ENCODE measurements around the gene EBI3.
"Not testable (repeated sequence)": the region's sequence is repeated elsewhere in the genome, so short reads cannot be mapped to it uniquely, and the experiment has no call there.

The EBI3 gene

GRCh38 chr19:4241824-4242430 lies 12.6 kb downstream of the EBI3 start:
- Histone ChIP-seq H3K4me3 (ENCODE audit: low read length) (peak overlapping the region; percentile 35), H4K20me1 (ENCODE audit: control insufficient read depth, insufficient read depth, low read depth, low read length) (no peaks in the 10 kb centered on the region), H3K79me2 (ENCODE audit: control insufficient read depth, low read length) (no peaks in the 10 kb centered on the region), H3K9me3 (ENCODE audit: control insufficient read depth, insufficient read depth, low read length) (no peaks in the 10 kb centered on the region), H3K9me2 (replicated peaks; ENCODE audit: control insufficient read depth, low read length) (no peaks in the 10 kb centered on the region), H3K4me2 (ENCODE audit: low read length) (peak overlapping the region; percentile 56), H3F3A (ENCODE audit: control insufficient read depth, insufficient read depth) (peaks cover 5% of the 10 kb centered on the region; the same call in 1 of the 2 replicates), H3K4me1 (ENCODE audit: control insufficient read depth, low read length) (peaks cover 31% of the 10 kb centered on the region), H3K27ac (ENCODE audit: low read depth, low read length) (peak overlapping the region; percentile 55), H3K36me3 (ENCODE audit: control insufficient read depth, low read length) (no peaks in the 10 kb centered on the region), H3K27me3 (ENCODE audit: control insufficient read depth, low read length) (no peaks in the 10 kb centered on the region)
- TF ChIP-seq CTCF (IDR thresholded peaks at IDR 0.05; ENCODE audit: low read depth, low read length, poor library complexity, severe bottlenecking) (no peak), EZH2phosphoT487 (IDR thresholded peaks at IDR 0.05; ENCODE audit: borderline replicate concordance, low read length) (no peak)

DNA sequence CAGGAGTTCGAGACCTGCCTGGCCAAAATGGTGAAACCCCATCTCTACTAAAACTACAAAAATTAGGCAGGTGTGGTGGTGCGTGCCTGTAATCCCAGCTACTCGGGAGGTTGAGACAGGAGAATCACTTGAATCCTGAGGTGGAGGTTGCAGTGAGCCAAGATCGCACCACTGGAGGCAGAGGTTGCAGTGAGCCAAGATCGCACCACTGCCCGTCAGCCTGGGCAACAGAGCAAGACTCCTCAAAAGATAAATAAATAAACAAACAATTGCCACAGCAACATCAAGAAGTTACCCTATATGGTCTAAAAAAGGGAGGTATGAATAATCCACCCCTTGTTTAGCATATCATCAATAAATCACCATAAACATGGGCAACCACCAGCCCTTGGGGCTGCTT lies 16.6 kb downstream of the EBI3 start:
- H3K4me3 ChIP-seq (ENCODE audit: low read length), result peak overlapping the region; percentile 88

DNA sequence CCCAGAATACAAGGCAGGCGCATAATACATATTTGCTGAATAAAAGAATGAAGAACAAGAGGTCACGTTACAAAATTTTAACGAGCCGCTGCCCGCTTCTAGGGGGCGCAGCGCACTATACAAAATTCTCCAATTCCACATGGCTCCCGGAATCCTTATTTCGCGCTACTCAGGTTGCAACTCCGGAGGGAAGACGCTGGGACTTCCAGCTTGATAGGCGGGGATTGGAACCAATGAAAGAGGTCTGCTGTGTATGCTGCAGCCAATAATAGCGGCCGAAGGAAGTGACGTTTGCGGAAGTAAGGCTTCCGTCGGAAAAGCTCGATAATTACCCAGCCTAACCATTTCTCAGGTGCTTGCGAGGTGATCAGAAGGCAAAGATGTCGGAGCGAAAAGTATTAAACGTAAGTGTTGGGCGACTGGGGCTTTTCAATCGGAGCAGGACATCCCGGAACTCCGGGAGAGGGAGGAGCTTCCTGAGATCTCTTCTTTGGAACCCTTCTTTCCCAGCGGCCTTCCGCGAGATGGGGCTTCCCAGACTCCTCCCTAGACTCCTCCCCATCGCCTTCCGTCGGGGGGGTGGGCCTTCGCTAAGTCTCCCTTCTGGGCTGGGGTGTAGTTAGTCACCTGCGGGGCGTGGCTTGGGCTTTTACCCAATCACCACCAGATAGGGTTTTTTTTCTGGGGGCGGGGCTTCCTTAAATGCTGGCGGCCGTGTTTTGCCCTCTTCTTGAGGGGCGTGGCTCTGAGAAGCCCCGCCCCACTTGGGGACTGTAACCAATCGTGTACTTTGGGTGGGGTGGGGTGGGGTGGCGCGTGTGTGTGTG lies 17.7 kb downstream of the EBI3 start, which contains the start of gene YJU2:
TSS of gene YJU2 (plus strand) at position 314 of the 827 bp plus-strand sequence. CDS start at position 381, 67 bp downstream.
- H3K79me2 ChIP-seq (ENCODE audit: control insufficient read depth, low read length), result peaks cover 25% of the 10 kb centered on the region
- H3F3A ChIP-seq (ENCODE audit: control insufficient read depth, insufficient read depth), result 0 out of 2 replicates have a peak, but pooled peaks cover 3% of the 10 kb centered on the region
- no peaks in the 10 kb centered on the region for H3K9me2 ChIP-seq (replicated peaks; ENCODE audit: control insufficient read depth, low read length)
- peak within 1 kb of the TSS; percentile 84 for H3K27ac ChIP-seq (ENCODE audit: low read depth, low read length)
- no peaks in the 10 kb centered on the region for H3K27me3 ChIP-seq (ENCODE audit: control insufficient read depth, low read length)
- H3K9me3 ChIP-seq (ENCODE audit: control insufficient read depth, insufficient read depth, low read length), result no peaks in the 10 kb centered on the region
- H3K36me3 ChIP-seq (ENCODE audit: control insufficient read depth, low read length), result peaks cover 38% of the 10 kb centered on the region
- TF ChIP-seq EZH2phosphoT487 (IDR thresholded peaks at IDR 0.05; ENCODE audit: borderline replicate concordance, low read length) (no peak), CTCF (IDR thresholded peaks at IDR 0.05; ENCODE audit: low read depth, low read length, poor library complexity, severe bottlenecking) (peak; percentile 90)
- H3K4me3 ChIP-seq (ENCODE audit: low read length), result peak within 1 kb of the TSS; percentile 88
- peak within 1 kb of the TSS; percentile 83 for H3K4me2 ChIP-seq (ENCODE audit: low read length)
- H4K20me1 ChIP-seq (ENCODE audit: control insufficient read depth, insufficient read depth, low read depth, low read length), result 0 out of 2 replicates have a peak, but pooled peaks cover 8% of the 10 kb centered on the region
- H3K4me1 ChIP-seq (ENCODE audit: control insufficient read depth, low read length), result peaks cover 33% of the 10 kb centered on the region

More for the DNA sequence above, 16.6 kb downstream of the EBI3 start:
- peak overlapping the region; percentile 84 for H3K27ac ChIP-seq (ENCODE audit: low read depth, low read length)
- peaks cover 25% of the 10 kb centered on the region for H3K79me2 ChIP-seq (ENCODE audit: control insufficient read depth, low read length)
- H3K27me3 ChIP-seq (ENCODE audit: control insufficient read depth, low read length); H4K20me1 ChIP-seq (ENCODE audit: control insufficient read depth, insufficient read depth, low read depth, low read length); H3F3A ChIP-seq (ENCODE audit: control insufficient read depth, insufficient read depth); H3K9me2 ChIP-seq (replicated peaks; ENCODE audit: control insufficient read depth, low read length); H3K9me3 ChIP-seq (ENCODE audit: control insufficient read depth, insufficient read depth, low read length): not testable (repeated sequence)
- H3K4me2 ChIP-seq (ENCODE audit: low read length), result peak overlapping the region; percentile 83
- peaks cover 40% of the 10 kb centered on the region for H3K4me1 ChIP-seq (ENCODE audit: control insufficient read depth, low read length)
- H3K36me3 ChIP-seq (ENCODE audit: control insufficient read depth, low read length), result peaks cover 28% of the 10 kb centered on the region

DNA sequence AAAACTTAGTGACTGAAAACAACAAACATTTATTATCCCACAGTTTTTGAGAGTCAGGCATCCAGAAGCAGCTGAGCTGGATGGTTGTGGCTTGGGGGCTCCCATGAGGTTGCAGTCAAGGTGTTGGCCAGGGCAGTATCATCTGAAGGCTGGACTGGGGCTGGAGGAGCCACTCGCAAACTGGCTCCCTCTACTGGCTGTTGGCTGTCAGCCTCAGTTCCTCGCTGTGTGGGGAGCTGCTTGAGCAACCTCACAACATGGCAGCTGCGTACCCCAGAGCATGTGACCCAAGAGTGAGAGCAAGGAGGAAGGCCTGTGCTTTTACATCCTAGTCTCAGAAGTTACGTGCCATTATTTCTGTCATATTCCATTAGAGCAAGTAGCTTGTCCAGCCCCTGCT lies 27.2 kb downstream of the EBI3 start:
- no peak overlapping the region for H3K4me3 ChIP-seq (ENCODE audit: low read length)
- H3K27ac ChIP-seq (ENCODE audit: low read depth, low read length), result no peak overlapping the region
- H4K20me1 ChIP-seq (ENCODE audit: control insufficient read depth, insufficient read depth, low read depth, low read length), result no peaks in the 10 kb centered on the region
- no peaks in the 10 kb centered on the region for H3F3A ChIP-seq (ENCODE audit: control insufficient read depth, insufficient read depth)
- no peaks in the 10 kb centered on the region for H3K9me2 ChIP-seq (replicated peaks; ENCODE audit: control insufficient read depth, low read length)
- H3K4me2 ChIP-seq (ENCODE audit: low read length), result no peak overlapping the region
- H3K36me3 ChIP-seq (ENCODE audit: control insufficient read depth, low read length), result peaks cover 66% of the 10 kb centered on the region
- no peaks in the 10 kb centered on the region for H3K27me3 ChIP-seq (ENCODE audit: control insufficient read depth, low read length)
- H3K79me2 ChIP-seq (ENCODE audit: control insufficient read depth, low read length), result no peaks in the 10 kb centered on the region
- no peak for TF ChIP-seq EZH2phosphoT487 (IDR thresholded peaks at IDR 0.05; ENCODE audit: borderline replicate concordance, low read length)
- peak; percentile 71 for TF ChIP-seq CTCF (IDR thresholded peaks at IDR 0.05; ENCODE audit: low read depth, low read length, poor library complexity, severe bottlenecking)
- no peaks in the 10 kb centered on the region for H3K9me3 ChIP-seq (ENCODE audit: control insufficient read depth, insufficient read depth, low read length)
- H3K4me1 ChIP-seq (ENCODE audit: control insufficient read depth, low read length), result no peaks in the 10 kb centered on the region

Data from DOHH2 (cell line).